GM21529 (cell line): ENCODE results near the gene GAS2.

ENCODE experiments used
- ATAC-seq: cut with Tn5 transposase; IDR thresholded peaks from one replicate; pipeline ENCODE4 v1.9.1; 2021; ENCODE audit not compliant: unreplicated experiment

GAS2 gene

GRCh38 chr11:22671751-22672150 lies 5.3 kb downstream of the GAS2 start:
- ATAC-seq: no peak

- no peak for ATAC-seq
Measured at GRCh38 chr11:22674470-22675439, 8.3 kb downstream of the GAS2 start.

- ATAC-seq: no peak
Measured at GRCh38 chr11:22677153-22677903, 10.9 kb downstream of the GAS2 start.

GRCh38 chr11:22680628-22681027 lies 14.2 kb downstream of the GAS2 start:
- no peak for ATAC-seq

- ATAC-seq: peak; percentile 51
Measured at GRCh38 chr11:22681281-22681812, 14.9 kb downstream of the GAS2 start.

- no peak for ATAC-seq
Measured at GRCh38 chr11:22684082-22684481, 17.7 kb downstream of the GAS2 start.

- no peak for ATAC-seq
Measured at GRCh38 chr11:22685111-22685510, 18.7 kb downstream of the GAS2 start.

- no peak for ATAC-seq
Measured at GRCh38 chr11:22688914-22689313, 22.5 kb downstream of the GAS2 start.

GRCh38 chr11:22690257-22690656 lies 23.8 kb downstream of the GAS2 start:
- no peak for ATAC-seq

- ATAC-seq: no peak
Measured at GRCh38 chr11:22690871-22691270, 24.5 kb downstream of the GAS2 start.

- ATAC-seq: no peak
Measured at GRCh38 chr11:22699388-22699787, 33.0 kb downstream of the GAS2 start.

- ATAC-seq: no peak
Measured at GRCh38 chr11:22702031-22702430, 35.6 kb downstream of the GAS2 start.

- ATAC-seq: no peak
Measured at GRCh38 chr11:22703040-22703439, 36.6 kb downstream of the GAS2 start.

- no peak for ATAC-seq
Measured at GRCh38 chr11:22703591-22703990, 37.2 kb downstream of the GAS2 start.

GRCh38 chr11:22707119-22707899 lies 40.9 kb downstream of the GAS2 start:
- no peak for ATAC-seq

GRCh38 chr11:22711071-22711770 lies 44.8 kb downstream of the GAS2 start:
- ATAC-seq: no peak

GRCh38 chr11:22711880-22712279 lies 45.5 kb downstream of the GAS2 start:
- ATAC-seq: no peak

- ATAC-seq: no peak
Measured at GRCh38 chr11:22713336-22713735, 46.9 kb downstream of the GAS2 start.

GRCh38 chr11:22715971-22716370 lies 49.6 kb downstream of the GAS2 start:
- ATAC-seq: no peak

- ATAC-seq: no peak
Measured at GRCh38 chr11:22720457-22720856, 54.0 kb downstream of the GAS2 start.
